ENCODE measurements around the gene TNS3.

TNS3 gene

DNA sequence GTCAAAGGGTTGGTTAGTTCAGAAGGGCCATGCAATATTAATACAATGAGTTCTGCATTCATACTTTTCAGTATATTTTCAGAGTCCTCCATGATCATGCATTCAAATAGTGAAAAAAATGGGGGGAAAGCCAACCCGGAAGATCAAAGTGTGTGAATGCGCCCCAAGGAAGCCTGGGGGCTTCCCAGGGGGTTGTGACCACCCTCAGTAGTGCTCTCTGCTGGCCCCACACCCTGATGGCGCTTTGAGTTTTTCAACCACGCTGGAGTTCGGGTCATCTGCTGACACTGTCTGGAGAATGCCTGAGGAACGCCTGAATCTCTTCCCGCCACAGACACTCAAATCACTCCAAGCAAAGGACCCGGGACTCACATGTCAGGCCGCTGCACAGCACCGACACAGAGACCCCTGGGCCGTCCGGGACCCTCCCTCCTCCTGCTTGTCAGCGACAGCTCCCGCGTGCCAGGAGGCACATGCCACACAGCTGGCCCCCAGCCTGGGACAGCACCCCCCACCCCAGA lies 1.0 kb downstream of the TNS3 start:
- no peak for DNase-seq

- DNase-seq: no peak
These were observed 1.7 kb downstream of the TNS3 start for GRCh38 chr7:47580175-47580706.

DNA sequence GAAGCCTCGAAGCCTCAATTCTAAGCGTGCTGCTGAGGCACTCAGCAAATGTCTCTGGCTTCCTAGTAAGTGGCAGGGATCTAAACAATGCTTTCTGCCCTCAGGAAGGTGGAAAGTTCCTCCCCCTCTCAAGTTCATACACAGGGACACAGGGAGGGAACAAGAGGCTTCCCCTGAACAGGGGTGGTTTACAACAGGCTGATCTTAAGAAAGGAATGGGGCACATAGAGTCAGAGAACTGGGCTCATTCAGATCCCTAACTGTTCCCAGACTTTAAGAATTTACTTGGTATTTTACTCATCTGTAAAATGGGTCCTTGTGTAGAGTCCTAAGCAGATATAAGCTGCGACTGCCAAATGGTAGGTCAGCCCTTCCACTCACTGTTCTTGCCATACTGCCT lies 2.5 kb downstream of the TNS3 start:
- DNase-seq: no peak

DNA sequence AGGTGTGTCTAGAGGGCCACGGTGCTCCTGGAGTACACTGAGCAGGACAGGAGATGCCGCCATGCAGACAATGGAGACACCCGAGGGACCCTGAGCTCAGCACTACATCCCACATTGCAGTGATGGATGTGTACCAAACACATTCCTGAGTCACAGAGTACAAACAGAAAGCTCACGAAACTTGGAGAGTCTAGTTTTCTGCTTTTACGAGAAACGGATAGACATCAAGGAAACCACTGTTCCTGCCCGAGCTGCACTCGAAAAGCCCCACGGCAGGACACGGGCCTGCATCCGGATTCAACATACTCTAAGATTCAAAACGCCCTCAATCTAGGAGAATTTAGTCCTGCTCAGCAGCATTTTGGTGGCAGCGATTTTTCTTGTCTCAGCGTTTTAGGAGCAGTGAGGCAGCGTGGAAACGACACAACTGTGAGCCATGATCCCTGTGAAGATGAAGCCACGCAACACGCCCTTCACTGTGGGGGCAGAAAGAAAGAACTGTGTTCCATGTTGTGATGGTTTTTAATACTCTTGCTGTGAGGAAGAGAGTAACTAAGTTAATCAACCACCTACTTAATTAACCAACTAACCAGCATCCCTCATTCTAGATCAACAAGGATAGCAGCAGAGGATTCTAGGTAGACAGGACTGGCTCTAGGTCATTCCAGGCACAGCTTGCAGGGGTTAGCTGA lies 3.2 kb downstream of the TNS3 start:
- DNase-seq: no peak

GRCh38 chr7:47577321-47577919 lies 4.5 kb downstream of the TNS3 start:
- DNase-seq: no peak

- DNase-seq: no peak
These were observed 5.0 kb downstream of the TNS3 start for GRCh38 chr7:47576866-47577306.

- DNase-seq: no peak
These were observed 5.7 kb downstream of the TNS3 start for GRCh38 chr7:47576031-47576865.

GRCh38 chr7:47574482-47575329 lies 7.2 kb downstream of the TNS3 start:
- no peak for DNase-seq

- DNase-seq: no peak
These were observed 8.0 kb downstream of the TNS3 start for GRCh38 chr7:47573758-47574481.

DNA sequence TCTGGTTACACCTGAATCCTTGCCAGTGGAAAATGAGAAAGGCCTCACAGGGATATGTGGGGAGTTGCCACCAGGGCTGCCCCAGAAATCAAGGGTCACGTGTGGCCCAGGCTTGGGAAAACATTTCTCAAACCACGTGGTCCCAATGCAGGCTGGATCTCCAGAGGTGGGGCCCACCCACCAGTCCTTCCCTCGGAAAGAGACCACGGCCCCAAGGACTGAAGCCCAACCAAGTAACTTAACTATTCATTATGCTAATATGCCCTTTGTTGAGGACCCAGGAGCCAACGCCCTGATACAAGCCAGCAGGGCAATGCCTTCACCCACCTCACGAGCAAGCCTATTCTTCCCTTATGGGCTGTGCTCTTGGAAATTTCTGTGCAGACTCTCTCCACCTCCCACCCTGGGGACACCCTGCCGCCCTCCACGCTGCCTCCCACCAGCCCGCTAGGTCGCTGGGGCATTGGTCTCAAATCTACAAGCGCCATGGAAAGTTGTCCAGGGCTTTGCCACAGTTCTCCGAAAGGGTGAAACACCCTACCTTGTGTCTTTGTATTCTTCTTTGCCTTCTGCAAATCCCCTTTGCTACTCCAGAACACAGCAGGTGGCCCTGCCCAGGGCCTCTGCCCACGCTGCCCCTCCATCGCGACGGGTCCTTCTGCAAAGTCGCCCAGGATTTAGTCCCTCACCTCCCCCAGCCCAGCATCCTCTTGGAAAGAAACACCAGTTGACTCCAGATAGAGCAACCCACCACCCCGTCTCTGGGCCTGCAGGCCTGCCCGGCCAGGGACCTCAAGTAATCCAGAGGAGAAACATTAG lies 8.8 kb downstream of the TNS3 start:
- DNase-seq: no peak

DNA sequence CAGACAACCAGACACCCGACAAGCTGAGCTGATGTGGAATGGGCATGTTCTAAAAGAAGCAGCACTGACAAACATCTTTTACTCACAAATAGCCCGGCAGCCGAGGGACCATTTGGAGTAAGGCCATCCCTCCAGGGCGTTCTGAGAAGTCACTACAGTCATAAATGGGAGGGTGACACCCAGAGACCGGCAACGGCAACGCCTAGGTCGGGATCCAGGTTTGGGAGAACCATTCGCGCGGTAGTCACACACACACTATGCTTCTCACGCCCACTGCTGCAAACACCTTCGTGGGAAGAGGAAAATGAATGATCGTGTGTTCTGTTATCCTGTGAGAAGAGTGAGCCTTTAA lies 9.8 kb downstream of the TNS3 start:
- no peak for DNase-seq

DNA sequence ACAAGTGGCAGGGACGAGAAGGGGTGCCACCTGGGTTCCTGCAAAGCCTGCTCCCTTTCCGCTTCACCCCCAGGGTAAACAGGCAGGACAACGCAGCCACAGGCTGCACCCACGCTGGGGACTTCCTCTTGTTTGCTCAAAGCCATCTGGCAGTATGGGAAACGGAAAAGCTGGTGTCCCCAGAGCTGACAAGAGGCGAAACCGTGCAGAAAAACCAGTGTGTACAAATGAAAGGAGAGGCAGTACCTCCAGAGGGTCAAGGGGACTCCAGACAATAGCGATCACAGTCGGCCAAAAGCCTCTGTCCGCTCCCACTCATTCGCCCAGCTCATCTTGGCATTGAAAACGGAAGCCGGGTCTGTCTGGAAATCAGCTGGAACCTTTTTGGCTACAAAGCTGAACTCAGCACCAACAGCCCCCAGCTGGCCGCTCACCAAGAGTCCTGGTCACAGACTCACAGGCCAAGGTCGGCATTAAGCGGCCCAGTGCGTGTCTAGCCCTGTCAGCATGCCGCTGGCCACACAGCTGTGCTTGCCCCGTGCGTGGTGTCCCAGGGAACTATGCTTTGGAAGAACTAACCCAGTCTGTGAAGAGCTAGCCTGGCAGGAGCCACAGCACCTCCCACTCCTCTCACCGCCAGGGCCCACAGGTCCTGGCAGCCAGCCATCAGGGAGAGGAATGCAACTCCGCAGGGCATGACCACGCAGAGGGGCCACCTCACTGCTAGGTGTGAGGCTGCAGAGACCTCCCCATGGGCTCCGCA lies 10.4 kb downstream of the TNS3 start:
- DNase-seq: no peak

GRCh38 chr7:47570649-47571050 lies 11.3 kb downstream of the TNS3 start:
- DNase-seq: no peak

DNA sequence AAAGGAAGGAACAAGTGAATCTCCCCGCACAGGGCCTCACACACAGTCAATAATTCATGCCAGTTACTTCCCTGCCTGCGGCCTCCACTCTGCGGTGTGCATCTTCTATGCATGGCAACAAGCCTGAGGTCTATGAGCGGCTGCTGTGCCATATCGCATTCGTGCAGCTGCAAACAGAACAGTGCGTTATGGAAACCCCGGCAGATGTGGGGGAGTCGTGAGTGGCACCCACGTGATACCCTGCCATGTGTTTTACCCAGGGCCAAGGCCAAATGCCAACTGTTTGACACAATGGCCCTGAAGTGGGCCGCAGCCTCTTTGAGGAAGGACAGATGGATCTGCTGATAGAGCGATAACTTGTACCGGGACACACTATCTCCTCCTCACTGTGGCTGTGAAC lies 13.4 kb downstream of the TNS3 start:
- DNase-seq: no peak

DNA sequence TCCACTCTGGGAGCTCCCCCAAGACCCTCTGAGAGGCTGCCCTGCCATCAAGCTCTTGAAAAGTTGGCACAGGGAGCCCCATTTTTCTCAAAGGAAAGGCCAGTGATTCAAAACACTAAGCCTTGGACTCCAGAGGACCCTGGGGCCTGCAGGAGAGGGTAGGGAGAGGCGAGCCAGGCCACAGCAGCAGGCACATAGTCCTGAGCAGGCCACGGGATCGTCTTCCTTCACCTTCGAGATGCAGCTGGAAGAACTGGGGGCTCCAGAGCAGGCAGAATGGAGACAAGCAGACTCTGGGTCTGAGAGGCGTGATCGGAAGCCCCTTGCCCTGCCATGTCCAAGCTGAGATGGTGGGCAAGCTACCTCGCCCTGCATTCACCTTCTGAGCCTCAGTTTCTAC lies 13.9 kb downstream of the TNS3 start:
- no peak for DNase-seq

GRCh38 chr7:47565640-47566250 lies 16.2 kb downstream of the TNS3 start:
- DNase-seq: no peak

GRCh38 chr7:47563521-47563920 lies 18.4 kb downstream of the TNS3 start:
- no peak for DNase-seq

DNA sequence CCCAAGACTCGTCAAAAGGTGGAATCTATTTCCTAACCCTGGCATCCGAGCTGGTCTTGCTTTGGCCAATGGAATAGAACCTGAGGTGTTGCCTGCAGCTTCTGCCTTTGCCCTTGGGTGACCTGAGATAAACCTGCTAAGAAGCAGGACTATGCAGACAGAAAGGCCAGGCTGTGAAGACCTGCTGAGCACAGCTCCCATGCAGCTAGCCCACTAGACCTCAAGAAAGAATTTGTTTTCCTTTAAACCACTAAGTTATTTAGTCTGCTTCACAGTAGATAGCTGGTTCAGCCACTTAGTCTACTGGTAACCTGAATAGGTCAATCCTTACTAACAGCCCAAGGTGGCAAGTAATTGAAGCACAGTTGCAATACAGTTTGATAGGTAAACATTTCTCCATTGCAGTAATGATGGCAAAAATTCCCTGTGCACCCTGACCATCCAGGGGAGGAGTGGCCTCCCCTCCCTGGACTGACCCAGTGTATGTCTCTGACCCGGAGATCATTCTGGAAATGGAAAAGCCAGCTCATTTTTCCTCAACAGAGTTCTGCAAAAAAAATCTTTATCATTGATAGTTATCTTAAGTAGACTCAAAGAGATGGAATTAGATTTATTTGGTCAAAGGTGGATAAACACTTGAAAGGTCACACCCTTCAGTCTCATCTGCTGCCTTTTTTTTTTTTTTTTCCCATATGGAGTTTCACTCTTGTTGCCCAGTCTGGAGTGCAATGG lies 20.0 kb downstream of the TNS3 start:
- DNase-seq: no peak

All from activated gamma-delta T cell (primary cell).